Stimulated activated CD4-positive, alpha-beta T cell treated with anti-CD3 and anti-CD28 coated beads, TNF-alpha, amount 100 ng/mL, for 4 hours (primary cell): ENCODE measurements around the gene ZGPAT.

Source experiments
- DNase-seq, 3 experiments: peaks; one replicate each; pipeline ENCODE4 v3.0.0-alpha.2; 2020; ENCODE audit warnings: low read depth in 3 of 3

Gene ZGPAT

DNA sequence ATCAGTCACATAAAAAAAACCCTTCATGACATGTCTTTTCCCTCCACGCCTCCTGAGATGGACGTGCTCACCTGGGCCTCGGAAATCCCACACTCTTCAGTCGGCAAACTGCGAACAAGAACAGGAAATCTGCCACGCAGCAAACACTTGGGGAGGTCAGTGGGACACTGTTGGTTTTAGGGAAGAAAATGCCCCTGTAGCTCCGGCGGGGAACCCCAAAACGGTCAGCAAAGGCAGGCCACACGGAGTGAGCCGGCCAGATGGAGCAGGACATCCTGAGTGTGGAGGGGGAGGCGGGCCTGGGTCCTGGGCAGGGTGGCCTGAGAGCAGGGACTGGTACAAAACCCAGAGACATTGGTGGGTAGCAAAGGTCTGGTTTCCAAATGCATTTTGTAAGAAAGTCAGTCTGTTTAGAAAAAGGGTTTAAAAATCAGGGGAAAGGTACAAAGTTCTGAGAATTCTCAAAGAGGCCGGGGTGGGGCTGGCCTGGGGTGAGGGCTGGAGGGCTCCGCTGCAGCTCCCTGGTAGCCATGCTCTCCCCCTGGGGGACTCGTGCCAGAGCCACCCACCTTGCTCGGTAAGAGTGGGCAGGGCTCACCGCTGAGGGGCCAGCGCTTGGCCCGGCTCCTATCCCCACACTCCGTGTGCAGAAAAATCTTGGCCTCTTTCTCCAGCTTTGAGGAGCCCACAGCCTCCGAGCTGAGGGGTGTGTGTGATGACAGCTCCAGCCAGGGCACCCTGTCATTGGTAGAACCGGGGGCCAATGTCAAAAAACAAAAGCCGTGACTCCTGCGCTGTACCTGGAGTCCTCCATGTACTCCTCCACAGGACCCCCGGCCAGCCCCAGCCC is 37.0 kb downstream of the ZGPAT start:
- DNase-seq = no peak

DNA sequence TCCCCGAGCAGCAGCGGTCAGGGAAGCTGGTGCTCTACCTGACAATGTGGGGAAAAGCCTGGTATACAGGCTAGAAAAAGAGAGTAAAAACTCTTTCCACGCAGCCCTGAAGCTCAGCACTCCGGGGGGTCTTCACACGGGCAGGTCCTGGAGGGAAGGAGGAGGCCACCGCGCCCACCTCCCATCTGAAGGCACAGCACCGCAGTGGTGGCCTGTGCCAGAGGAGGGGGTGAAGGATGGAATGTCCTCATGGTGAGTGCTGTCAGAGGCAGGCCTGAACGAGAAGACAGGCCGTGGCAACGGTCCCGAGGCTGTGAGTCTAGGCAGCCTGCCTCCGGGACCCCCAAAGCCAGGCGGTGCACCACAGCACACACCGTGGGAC is 37.6 kb downstream of the ZGPAT start:
- DNase-seq = no peak

DNA sequence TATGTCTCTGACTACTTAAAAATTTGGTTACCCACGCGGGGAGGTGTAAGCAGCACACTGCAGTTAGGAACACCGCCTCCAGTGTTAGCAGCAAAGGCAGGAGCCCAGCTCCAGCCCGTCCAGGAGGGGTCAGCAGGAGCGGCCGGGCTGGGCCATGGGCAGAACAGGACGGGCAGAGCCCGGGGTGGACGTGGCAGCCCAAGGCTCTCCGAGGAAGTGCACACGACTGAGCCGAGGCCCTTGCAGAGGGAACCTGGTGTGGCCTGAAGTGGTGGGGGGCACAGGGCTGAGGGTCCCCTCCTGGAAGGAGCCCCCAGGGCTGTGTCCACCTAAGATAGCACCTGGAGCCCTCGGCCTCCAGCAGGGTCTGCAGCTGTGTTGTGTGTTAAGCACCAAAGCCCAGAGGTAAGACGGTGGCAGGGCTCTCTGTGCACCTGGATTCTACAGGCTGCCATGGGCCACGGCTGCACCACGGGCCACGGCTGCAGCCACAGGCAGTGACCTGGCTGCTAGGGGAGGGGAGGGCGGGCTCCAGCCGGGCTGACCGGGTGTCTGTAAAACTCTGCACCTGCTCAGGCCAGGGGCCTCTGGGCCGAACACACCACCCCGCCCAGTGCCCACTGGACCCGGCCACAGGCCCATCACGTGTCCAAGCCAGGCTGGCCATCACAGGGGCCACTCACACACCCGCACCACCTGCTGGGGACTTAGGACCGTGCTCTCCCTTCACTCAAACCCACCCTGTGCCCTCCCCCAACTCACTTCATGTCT is 38.3 kb downstream of the ZGPAT start:
- DNase-seq = no peak

DNA sequence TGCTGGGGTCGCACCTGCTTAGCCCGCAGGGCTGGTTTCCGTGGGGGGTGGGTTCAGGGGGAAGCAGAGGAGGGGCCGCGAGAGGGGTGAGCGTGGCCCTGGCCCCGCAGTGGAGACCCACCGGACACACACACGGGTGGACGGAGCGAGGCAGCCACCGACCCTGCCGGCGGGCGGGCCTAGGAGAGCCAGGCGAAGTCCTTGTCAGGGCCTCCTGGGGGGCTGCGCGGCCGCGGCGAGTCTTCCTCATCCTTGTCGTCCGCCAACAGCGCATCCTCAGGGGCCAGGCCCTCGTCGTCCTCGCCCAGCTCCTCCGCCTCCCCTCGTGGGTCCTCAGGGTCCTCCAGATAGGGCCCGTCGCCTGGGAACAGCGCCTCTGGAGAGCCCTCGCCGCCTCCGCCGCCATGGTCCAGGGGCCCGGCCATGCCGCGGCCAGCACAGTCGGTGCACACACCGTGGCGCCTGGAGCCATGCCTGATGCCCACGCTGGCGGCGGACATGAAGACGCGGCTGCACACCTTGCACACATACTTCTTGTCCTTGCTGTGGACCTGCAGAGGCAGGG is 39.0 kb downstream of the ZGPAT start:
- DNase-seq = no peak

DNA sequence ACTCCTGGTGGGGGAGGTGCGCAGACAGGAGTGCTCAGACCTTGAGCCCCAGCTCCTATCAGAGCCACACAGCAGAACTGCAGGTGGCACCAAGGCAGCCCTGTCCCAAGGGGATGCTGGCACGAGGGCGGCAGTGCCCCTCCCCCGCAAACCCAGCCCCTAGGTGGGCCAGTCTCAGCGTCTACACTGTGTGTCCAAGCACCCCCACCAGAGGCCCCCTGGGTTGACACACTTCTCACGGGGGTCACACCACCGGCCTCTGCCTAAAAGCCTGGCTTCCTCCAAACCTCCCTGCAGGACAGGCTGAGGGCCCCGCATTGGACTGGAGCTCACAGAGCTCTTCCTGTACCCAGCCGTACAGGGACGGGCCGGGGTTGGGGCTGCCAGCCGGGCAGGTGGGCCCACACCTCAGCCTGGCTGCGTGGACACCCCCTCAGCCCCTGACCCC is 39.8 kb downstream of the ZGPAT start:
- DNase-seq = no peak

DNA sequence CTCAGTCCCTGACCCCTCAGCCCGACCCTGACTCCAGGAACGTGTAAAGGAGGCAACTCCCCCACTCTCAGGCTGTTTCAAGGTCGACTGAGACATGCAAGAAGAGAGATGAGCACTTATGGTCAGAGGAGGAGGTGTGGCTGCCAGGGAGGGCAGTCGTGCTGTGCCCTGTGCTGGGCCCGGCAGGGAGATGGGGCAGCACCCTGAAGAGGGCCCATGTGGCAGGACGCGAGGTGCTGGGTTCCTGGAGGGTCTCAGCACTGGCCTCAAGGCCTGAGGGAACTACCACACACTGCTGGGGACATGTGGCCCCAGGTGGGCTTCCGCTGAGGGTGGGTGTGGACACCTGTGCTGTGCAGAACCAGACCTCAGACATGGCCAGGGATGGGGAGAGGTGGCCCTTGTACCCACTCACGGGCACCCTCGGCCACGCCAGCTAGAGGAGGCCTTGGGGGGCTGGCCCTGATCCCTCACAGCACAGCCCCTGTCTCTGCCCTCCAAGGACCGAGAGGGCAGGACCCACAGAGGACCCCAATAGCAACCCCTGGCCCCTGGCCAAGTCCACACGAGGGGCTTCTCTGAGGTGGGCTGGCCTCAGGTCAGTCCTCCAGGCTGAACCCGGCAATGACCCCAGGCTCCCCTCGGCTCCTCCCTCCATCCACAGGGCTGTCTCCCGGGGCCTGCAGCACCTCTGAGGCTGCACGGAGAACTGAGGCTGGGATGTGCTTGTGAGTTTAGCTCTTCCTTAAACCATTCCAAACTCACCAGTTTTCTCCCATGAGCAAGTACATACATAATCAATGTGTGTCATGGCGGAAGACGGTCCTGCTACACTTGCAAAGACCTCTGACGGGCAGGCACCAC is 40.5 kb downstream of the ZGPAT start:
- no peak for DNase-seq

DNA sequence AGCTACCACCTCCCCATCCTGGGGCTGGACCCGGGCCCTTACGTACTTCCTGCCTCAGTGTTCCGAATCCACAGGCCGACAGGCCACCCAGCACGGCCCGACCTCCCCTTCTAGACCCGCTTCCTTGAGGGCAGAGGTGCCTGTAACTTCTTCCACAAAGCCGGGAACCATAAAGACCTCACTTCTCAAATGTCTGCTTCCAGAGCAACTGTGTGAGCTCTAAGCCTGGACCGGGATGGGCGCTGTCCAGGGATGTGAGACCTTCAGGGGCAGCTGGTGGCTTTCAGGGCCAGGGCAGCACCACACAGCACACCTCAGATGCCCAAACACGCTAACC is 41.1 kb downstream of the ZGPAT start:
- no peak for DNase-seq

DNA sequence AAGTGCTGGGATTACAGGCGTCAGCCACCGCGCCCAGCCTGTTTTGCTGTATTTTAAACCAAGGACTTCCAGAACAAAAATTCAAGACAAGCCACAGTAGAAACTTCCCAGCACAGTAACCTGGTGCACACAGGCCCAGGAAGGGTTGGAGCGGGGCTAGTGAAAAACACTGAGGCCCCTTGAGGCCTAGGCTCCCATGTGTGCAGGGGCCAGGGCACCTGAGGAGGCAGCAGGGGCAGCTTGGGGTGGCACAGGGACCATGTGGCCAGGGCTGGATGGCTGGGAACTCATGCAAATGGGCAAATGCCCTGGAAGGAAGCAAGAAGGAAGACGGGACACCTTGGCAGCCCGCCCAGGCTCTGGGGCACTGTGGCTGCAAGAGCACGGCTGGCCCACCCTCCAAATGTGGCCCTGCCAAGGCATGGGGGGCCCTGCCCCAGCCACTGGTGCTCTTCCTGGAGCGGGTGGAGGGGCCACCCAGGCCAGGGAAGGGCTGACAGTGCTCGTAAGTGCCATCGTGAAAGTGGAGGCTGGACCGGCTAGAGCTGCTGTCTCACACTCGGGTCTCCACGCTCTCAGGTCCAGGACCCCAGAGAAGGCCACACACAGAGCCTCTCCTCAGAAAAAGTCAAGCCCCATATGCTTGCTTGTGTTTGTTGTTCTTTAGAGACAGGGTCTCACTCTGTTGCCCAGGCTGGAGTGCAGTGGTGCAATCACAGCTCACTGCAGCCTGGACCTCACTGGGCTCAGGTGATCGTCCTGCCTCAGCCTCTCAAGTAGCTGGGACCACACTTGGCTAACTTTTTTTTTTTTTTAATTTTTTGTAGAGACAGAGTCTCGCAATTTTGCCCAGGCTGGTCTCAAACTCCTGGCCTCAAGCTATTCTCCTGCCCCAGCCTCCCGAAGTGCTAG is 42.0 kb downstream of the ZGPAT start:
- no peak for DNase-seq

DNA sequence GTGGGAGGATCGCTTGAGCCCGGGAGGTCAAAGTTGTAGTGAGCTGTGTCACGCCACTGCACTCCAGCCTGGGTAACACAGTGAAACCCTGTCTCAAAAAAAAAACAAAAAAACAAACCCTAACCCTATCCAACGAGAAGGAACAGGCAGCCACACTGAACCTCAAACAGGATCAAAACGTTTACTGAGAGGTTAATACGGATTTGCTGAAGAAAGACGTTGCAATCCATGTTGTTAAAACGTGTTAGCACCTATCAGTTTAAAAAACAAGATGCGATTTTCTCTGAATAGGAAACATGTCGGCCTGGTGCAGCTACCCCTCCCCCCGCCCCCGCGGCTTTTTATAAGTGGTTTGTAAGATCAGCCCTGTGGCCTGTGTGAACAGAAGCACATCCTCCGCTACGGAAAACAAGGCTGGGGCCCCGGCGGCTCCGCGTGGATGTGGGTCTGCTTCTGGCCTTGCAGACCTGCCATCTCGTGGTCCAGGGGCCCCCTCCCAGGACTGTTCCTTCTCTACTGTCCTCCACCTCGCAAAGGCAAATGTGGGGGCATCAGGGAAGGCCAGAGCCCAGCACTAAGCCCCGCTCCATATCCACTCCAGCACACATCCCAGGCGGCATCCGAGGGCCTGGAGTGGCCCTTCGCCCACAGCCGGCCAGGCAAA is 43.1 kb downstream of the ZGPAT start:
- DNase-seq = no peak

DNA sequence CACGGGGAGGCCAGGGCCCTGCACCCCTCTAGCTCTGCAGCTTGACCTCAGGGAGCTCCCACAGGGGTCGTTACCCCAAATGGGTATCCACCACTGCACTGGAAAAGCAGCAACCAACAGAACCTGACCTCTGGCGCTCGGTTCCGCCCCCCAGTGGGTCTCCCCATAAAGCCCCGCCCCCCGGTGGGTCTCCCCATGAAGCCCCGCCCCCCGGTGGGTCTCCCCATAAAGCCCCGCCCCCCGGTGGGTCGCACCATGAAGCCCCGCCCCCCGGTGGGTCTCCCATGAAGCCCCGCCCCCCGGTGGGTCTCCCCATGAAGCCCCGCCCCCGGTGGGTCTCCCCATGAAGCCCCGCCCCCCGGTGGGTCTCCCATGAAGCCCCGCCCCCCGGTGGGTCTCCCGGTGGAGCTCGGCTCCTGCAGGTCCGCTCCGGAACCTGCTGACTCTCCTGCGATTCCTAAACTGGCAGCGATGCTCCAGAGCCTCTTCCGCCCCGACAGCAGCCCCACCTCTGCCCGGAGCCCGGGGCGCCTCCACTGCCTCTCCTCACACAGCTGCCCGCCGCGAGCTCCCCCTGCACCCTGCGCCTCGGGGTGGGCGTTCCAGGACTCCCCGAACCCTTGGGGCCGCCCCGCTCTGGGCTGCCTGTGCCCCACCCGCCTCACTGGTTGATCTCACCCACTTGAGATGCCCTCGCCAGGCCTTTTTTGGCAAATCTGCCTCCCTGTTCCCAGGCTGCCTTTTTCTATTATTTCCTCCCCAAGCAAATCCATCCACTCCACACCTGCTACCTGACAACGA is 43.8 kb downstream of the ZGPAT start:
- no peak for DNase-seq

DNA sequence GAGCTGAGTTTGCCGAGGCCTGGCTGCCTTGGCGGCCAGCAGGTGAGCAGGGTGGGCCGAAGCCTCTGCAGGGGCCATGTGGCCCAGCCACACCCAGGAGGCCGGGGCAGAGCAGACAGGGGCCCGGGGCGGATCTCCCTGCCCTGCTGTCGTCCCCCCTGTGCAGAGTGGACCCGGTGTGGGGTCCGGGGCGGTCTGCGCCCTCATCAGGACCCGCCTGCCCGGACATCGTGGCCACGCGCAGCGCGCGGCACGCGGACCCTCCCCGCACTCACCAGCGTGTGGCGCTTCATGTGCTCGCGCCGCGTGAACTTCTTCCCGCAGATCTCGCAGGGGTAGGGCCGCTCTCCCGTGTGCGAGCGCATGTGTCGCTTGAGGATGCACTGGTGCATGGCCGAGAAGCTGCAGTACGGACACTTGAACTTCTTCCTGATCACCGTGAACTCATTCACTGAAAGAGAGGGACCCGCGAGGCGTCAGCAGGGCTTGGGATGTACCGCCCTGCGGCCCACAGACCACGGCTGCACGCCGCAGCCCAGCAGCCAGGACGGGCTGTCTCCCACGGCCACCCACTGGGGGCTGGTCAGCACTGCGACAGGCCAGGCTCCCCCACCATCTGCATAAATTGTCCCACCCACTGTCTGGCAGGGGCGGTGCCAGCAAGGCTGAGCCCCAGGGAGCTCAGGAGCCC is 44.7 kb downstream of the ZGPAT start:
- no peak for DNase-seq

DNA sequence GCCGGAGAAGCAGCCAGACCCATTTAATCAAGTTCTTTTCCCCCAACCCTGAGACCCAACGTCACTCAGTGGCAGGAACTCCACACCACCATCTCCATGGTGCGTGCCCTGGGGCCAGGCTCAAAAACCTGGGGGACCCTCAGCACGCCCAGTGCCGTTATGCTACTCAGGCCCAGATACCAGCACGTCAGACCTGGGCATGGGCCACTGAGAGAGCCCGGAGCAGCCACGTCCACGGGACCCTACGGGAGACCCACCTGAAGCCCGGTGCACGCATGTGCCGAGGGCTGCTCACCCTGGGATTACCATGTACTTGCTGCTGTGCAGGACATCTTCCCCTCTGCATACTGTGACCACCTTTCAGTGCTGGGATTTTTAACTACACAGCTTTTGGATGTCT is 45.5 kb downstream of the ZGPAT start:
- DNase-seq = no peak

DNA sequence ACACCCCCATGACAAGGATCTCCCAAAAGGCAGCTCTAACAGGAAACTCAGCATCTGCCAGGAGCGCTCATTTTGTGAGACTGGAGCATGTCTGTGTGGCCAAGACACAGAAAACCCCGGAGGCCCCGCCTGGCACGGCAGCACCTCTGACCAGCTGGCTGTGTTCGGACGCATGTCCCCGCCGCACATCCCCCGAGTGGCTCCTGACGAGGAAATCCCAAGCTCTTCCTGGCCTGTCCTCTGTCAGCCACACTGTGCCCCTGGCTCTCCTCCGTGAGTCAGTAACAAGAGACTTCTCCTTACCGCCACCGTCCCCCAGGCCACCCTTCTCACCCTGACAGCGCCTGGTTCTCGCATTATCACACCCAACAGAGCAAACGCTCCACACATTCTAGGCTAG is 46.2 kb downstream of the ZGPAT start:
- no peak for DNase-seq

DNA sequence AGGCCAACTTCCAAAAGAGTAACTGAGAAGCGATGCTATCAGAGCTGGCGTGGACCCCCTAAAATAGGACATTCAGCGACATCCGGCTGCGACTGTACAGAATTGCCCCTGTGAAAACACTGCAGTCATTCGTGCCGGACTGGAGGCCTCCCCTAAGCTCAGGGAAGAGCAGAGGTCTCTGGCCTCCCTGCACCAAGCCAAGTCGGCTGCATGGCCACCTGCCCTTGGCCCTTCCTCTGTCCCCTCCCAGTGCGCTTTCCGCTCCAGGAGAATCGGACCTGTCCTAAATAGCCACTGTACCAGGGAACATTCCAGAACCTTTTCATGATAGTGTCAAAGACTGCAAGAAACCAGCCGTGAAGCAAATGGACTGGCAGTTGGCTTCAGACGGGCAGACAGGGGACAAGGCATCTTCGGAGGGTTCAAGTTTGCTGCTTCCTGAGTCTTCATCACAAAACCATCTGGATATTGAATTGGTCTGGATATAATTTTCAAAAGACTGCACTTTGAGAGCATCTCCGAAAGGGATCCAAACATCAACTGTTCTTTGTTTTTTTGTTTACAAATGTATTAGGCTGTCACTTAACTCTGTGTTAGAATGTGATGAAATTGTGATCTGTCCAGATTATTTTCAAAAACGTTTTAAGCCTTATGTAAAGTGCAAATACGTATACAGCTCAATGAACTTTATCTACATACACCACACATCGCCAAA is 48.3 kb downstream of the ZGPAT start:
- DNase-seq = no peak

DNA sequence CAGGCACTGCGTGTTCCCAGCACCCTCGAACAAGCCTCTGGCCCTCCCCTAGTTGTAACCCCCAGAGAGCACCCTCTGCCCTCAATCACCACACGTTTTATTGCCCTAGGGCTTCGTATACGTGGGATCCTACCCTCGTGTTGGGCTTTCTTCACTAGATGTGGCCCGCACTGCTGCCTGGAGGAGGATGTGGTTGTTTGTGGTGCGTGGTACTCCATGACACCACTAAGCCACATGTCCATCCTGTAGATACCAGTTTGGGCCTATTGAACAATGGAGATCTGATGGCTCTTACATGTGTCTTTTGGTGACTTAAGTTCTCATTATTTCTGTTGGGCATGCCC is 48.8 kb downstream of the ZGPAT start:
- no peak for DNase-seq

DNA sequence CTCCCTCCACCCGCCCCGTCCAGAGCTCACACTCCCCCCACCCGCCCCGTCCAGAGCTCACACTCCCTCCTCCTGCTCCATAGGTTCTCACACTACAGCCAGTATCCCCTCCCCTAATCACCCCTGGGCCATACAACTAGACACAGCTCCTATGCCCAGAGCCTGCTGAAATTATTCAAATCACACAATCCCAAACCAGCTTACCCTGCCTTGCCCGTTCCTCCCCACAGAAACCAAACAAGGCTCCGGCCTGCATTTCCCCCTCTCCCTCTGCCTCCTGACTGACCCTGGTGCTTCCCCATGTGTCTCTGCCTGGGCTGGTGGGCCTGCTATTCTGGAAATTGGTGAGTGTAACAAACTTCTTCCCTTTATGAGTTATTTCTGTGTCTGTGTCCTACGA is 50.3 kb downstream of the ZGPAT start:
- no peak for DNase-seq

DNA sequence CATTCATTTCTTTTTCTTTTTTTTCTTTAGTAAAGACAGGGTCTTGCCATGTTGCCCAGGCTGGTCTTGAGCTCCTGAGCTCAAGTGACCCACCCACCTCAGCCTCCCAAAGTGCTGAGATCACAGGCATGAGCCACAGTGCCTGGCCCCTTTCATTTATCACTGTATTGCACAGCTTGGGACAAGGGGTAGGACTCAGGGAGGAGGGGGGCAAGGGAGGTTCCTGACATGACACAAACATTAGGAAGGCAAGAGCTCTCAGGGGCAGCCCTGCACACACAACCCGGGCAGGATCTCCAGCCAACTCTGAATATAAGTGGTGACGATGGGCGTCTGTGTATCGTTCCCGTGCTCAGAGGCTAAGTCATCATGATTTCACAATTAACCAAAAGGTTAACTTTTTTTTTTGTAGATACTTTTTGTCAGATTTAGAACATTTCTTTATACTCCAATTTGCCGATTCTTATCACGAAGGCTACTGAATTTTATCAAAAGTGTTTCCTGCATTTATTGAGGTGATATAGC is 51.6 kb downstream of the ZGPAT start:
- no peak for DNase-seq
